ENCODE results near the gene DQX1.
A peak's percentile ranks its signal among the peaks of the same experiment; 100 is the strongest.

The DQX1 gene

DNA sequence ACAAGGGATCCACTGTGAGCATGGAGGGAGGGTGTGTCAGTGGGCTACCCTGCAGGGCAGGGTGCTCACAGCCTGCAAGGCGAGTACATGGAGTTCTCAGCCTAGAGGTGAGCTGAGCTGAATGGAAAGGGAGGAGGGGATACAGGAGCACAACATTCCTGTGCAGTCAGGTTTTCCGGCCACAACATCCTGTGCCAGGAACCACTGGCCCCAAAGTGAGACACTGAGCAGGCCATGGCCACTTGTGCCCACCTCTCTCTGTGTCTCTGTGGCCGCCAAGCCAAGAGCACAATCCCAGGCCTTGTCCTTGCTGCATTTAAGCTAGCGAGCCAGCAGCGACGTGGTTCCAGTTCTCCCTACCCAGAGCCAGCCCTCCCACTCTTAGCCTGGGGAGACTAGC, 34.6 kb upstream of the DQX1 start:
- TF ChIP-seq, protein P1, sequence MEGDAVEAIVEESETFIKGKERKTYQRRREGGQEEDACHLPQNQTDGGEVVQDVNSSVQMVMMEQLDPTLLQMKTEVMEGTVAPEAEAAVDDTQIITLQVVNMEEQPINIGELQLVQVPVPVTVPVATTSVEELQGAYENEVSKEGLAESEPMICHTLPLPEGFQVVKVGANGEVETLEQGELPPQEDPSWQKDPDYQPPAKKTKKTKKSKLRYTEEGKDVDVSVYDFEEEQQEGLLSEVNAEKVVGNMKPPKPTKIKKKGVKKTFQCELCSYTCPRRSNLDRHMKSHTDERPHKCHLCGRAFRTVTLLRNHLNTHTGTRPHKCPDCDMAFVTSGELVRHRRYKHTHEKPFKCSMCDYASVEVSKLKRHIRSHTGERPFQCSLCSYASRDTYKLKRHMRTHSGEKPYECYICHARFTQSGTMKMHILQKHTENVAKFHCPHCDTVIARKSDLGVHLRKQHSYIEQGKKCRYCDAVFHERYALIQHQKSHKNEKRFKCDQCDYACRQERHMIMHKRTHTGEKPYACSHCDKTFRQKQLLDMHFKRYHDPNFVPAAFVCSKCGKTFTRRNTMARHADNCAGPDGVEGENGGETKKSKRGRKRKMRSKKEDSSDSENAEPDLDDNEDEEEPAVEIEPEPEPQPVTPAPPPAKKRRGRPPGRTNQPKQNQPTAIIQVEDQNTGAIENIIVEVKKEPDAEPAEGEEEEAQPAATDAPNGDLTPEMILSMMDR (IDR thresholded peaks at IDR 0.05; ENCODE audit: insufficient read depth, low read depth, low read length, missing control alignments), result no peak
- DNase-seq (ENCODE audit: low read depth), result peak; percentile 18
- no peak overlapping the region for H3K4me3 ChIP-seq (ENCODE audit: low read length)

DNA sequence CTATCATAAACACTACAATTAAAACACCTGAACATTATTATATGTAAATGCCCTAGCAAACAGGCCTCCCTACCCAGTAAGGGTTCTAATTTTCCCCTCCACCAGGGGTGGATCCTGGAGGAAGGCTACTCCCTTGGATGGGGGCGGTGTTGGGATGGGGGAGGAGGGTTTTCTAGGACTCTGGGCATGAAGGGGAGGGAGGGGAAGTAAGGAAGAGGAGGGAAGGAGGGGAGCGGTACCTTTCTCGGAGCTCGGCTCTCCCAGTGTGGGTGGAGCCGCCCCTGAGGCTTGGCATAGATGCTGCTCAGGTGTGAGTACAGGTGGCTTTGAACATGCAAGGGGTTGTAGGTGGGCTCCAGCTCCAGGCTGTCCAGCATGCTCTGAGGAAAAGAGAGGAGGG, 33.9 kb upstream of the DQX1 start:
- DNase-seq (ENCODE audit: low read depth), result no peak
- no peak overlapping the region for H3K4me3 ChIP-seq (ENCODE audit: low read length)
- TF ChIP-seq, protein P1 (IDR thresholded peaks at IDR 0.05; ENCODE audit: insufficient read depth, low read depth, low read length, missing control alignments), result no peak

DNA sequence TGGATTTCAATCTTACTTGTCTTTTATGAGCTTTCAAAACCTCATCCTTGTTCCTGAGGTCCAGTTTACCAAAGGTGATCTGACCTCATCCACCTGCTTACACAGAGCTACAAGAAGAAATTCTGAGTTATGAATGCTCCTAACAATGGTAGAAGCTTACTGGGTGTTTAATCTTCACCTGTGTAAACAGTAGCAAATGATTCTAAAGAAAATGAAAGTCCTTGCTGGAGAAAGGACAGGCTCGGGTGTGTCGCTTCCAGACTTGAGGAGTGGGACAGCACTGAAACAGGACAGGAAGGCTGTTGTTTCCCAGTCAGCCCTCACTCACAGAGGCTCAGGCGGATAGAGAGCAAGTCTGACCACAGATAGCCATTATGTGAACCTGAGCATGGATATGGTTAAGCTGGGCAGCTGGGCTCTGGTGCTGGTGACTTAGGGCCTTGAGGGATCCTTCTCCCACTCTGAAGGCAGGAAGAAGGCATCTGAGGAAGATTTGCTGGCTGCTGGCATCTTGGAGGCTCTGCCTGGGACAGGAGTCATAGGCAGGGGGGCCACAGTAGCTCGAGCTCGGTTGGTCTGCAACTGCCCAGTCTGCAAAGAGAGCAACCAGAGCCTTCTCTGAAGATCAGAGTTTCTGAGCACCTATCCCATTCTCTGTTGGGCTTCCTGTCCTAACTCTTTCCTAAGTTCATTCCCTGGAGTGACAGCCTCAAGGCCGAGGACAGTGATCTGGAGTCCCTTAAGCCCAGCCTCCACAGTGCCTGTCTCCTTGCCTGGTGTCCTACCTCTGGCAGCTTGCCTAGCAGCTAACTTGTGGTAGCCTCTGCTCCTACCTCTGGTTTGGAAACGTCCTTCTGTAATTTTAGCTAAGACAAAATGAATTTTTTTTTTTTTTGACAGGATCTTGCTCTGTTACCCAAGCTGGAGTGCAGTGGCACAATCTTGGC, 32.5 kb upstream of the DQX1 start:
- no peak overlapping the region for H3K4me3 ChIP-seq (ENCODE audit: low read length)
- DNase-seq (ENCODE audit: low read depth), result no peak
- TF ChIP-seq, protein P1 (IDR thresholded peaks at IDR 0.05; ENCODE audit: insufficient read depth, low read depth, low read length, missing control alignments), result no peak

DNA sequence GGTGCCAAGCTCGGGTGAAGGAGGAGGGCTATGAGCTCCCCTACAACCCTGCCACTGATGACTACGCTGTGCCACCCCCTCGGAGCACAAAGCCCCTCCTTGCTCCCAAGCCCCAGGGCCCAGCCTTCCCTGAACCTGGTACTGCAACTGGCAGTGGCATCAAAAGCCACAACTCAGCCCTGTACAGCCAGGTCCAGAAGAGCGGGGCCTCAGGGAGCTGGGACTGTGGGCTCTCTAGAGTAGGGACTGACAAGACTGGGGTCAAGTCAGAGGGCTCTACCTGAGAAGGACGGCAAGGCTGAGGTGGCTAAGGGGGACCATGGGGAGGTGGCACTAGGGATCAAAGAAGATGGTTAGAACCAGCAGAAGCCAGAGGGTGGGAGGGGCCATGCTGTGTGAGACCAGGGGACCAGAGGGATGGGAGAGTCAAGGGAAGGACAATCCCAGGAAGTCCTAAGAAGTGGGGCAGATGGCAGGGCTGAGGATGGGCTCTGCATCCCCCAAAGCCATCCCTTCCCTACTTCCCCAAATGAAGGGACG, 30.9 kb upstream of the DQX1 start:
- TF ChIP-seq, protein P1 (IDR thresholded peaks at IDR 0.05; ENCODE audit: insufficient read depth, low read depth, low read length, missing control alignments), result no peak
- no peak for DNase-seq (ENCODE audit: low read depth)
- no peak overlapping the region for H3K4me3 ChIP-seq (ENCODE audit: low read length)

DNA sequence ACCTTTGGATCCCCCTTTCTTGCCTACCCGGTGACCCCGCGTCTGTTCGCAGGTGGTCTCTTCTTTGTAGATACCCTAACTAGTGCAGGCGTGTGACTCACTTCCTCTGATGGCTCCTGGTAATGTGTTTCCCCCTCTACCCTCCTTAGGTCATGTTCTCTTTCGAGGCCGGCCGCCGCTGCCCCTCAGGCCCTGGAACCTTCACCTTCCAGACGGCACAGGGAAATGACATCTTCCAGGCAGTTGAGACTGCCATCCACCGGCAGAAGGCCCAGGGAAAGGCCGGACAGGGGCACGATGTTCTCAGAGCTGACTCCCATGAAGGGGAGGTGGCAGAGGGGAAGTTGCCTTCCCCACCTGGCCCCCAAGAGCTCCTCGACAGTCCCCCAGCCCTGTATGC, 30.1 kb upstream of the DQX1 start:
- no peak for DNase-seq (ENCODE audit: low read depth)
- H3K4me3 ChIP-seq (ENCODE audit: low read length), result no peak overlapping the region
- TF ChIP-seq, protein P1 (IDR thresholded peaks at IDR 0.05; ENCODE audit: insufficient read depth, low read depth, low read length, missing control alignments), result no peak

DNA sequence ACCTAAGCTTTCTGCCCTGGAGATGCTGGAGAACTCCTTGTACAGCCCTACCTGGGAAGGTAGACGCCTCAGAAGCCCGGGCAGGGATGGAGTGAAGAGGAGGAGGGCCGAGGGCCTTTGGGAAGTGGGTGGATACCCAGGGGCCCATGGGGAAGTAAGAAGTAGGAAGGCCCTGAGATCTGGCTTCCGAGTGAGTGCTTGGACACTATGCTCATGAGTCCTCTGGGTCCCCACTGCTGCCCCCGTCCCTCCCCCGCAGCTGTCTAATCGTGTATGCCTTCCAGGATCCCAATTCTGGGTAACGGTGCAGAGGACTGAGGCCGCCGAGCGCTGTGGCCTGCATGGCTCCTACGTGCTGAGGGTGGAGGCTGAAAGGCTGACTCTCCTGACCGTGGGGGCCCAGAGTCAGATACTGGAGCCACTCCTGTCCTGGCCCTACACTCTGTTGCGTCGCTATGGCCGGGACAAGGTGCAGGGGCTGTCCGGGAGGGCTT, 29.6 kb upstream of the DQX1 start:
- no peak overlapping the region for H3K4me3 ChIP-seq (ENCODE audit: low read length)
- no peak for DNase-seq (ENCODE audit: low read depth)
- TF ChIP-seq, protein P1 (IDR thresholded peaks at IDR 0.05; ENCODE audit: insufficient read depth, low read depth, low read length, missing control alignments), result no peak

All from epithelial cell of esophagus (primary cell).